ENCODE measurements around the gene PTPRG. TPM values are rescaled to one million over a fixed set of nuclear protein-coding genes. Genes with fewer than 3 reads are reported as not detected.

PTPRG gene
- total RNA-seq, 1 experiment from 2014 or later, result 69.3 TPM

- no peaks in the 10 kb centered on the region for H3K23me2 ChIP-seq (ENCODE audit: insufficient read length, low read depth, low read length, poor library complexity, severe bottlenecking)
- no peak overlapping the region for H4K5ac ChIP-seq (ENCODE audit: insufficient read length, low read depth, low read length)
- H4K91ac ChIP-seq (ENCODE audit: insufficient read length, low read depth, low read length), result no peak overlapping the region
- no peak overlapping the region for H3K27ac ChIP-seq (ENCODE audit: insufficient read length, low read depth, low read length)
- no peak overlapping the region for H2BK12ac ChIP-seq (ENCODE audit: insufficient read length, low read depth, low read length)
- WGBS (ENCODE audit: extremely low coverage, insufficient read length, low lambda C conversion rate), result no CpG with 5 or more reads among the region's 2 CpGs
- no peak overlapping the region for H3K9ac ChIP-seq (ENCODE audit: extremely low read depth, insufficient read length, low read length)
- no peaks in the 10 kb centered on the region for H3K27me3 ChIP-seq (ENCODE audit: insufficient read depth, low read length)
- no peak overlapping the region for H2BK20ac ChIP-seq (ENCODE audit: low read depth, low read length, poor library complexity, severe bottlenecking)
- H2AFZ ChIP-seq (ENCODE audit: low read length), result no peak overlapping the region
- H2BK15ac ChIP-seq (ENCODE audit: low read depth, low read length), result no peak overlapping the region
- no peak overlapping the region for H3K4me2 ChIP-seq (ENCODE audit: insufficient read depth, insufficient read length, low read length)
- H3K27ac Mint-ChIP-seq, result no peak overlapping the region
- no peak overlapping the region for H3K4ac ChIP-seq (ENCODE audit: low read depth, low read length)
- no peak overlapping the region for H3K14ac ChIP-seq (ENCODE audit: insufficient read depth, low read length)
- DNase-seq, result no peak
- no peaks in the 10 kb centered on the region for H3K9me3 Mint-ChIP-seq
- no peaks in the 10 kb centered on the region for H3K9me3 ChIP-seq (ENCODE audit: control insufficient read depth, low read depth, low read length)
- peaks cover 6 to 12% of the 10 kb centered on the region in 2 experiments for H3K4me1 Mint-ChIP-seq
- H3K23ac ChIP-seq (ENCODE audit: insufficient read length, low read depth, low read length), result no peak overlapping the region
- no peaks in the 10 kb centered on the region for H3K79me2 ChIP-seq (ENCODE audit: insufficient read depth, low read length)
- no peaks in the 10 kb centered on the region for H3K4me1 ChIP-seq (ENCODE audit: insufficient read depth, low read length)
- TF ChIP-seq, protein P1, sequence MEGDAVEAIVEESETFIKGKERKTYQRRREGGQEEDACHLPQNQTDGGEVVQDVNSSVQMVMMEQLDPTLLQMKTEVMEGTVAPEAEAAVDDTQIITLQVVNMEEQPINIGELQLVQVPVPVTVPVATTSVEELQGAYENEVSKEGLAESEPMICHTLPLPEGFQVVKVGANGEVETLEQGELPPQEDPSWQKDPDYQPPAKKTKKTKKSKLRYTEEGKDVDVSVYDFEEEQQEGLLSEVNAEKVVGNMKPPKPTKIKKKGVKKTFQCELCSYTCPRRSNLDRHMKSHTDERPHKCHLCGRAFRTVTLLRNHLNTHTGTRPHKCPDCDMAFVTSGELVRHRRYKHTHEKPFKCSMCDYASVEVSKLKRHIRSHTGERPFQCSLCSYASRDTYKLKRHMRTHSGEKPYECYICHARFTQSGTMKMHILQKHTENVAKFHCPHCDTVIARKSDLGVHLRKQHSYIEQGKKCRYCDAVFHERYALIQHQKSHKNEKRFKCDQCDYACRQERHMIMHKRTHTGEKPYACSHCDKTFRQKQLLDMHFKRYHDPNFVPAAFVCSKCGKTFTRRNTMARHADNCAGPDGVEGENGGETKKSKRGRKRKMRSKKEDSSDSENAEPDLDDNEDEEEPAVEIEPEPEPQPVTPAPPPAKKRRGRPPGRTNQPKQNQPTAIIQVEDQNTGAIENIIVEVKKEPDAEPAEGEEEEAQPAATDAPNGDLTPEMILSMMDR (conservative IDR thresholded peaks at IDR 0.05), result no peak
- no peak overlapping the region for H3K18ac ChIP-seq (ENCODE audit: insufficient read length, low read depth, low read length)
- no peak overlapping the region for H3K56ac ChIP-seq (ENCODE audit: insufficient read length, low read depth, low read length)
- no peak overlapping the region for H3T11ph ChIP-seq (ENCODE audit: low read length)
- H4K8ac ChIP-seq (replicated peaks; ENCODE audit: insufficient read length, low read depth, low read length), result no peak overlapping the region
- H3K36me3 Mint-ChIP-seq (ENCODE audit: insufficient read depth in 1 of 3, low read depth in 3 of 3), result peaks cover 0 to 5% (median 0%) of the 10 kb centered on the region in 3 experiments; a peak in 1 of 7 replicates
- no peaks in the 10 kb centered on the region for H4K20me1 ChIP-seq (ENCODE audit: control insufficient read depth, insufficient read depth, insufficient read length)
- H3K27me3 Mint-ChIP-seq (ENCODE audit: low read depth), result no peaks in the 10 kb centered on the region
- no peak overlapping the region for H3K4me3 Mint-ChIP-seq
- no peak overlapping the region for H2AK5ac ChIP-seq (ENCODE audit: insufficient read length, low read length)
- no peak overlapping the region for H2BK5ac ChIP-seq (ENCODE audit: insufficient read length, low read length)
- no peaks in the 10 kb centered on the region for H3K79me1 ChIP-seq (ENCODE audit: insufficient read depth, low read depth, low read length, poor library complexity, severe bottlenecking)
- H2BK120ac ChIP-seq (ENCODE audit: low read depth, low read length, poor library complexity, severe bottlenecking), result no peak overlapping the region
Measured at GRCh38 chr3:62255758-62256157, 694.4 kb downstream of the PTPRG start.
